HEK293 (cell line): ENCODE data around the gene NDFIP2.

Source experiments
- CTCF ChIA-PET: fragments of 350-600 bp; formaldehyde crosslinking; extraction: SDS; loops from one replicate; lab custom pipeline; 2021; ENCODE audit warnings: antibody characterized with exemption; lab: Yijun Ruan, JAX
- POLR2A ChIA-PET: fragments of 300-600 bp; formaldehyde crosslinking; extraction: SDS; loops from one replicate; lab custom pipeline; 2020; ENCODE audit warnings: antibody characterized with exemption, inconsistent platforms; lab: Yijun Ruan, JAX
- H3K27ac ChIP-seq: fragments of 200-500 bp; sonication (Bioruptor generic); 2 replicates; pipeline ENCODE4 v1.5.1; 2014; ENCODE audit warnings: low read depth, low read length, control low read depth, inconsistent platforms; ENCODE audit errors: extremely low read depth
- H3K36me3 ChIP-seq, 2 experiments: fragments of 200-500 bp in 1 of 2; sonication (Bioruptor generic) in 1 of 2; 1 replicate in 1 of 2; 2 replicates in 1 of 2; pipeline ENCODE4 v1.5.1; 2014 to 2017; ENCODE audit warnings: inconsistent platforms in 2 of 2, low read length in 2 of 2; ENCODE audit not compliant: control insufficient read depth in 2 of 2, insufficient read depth in 1 of 2
- H3K4me1 ChIP-seq: fragments of 200-500 bp; sonication (Bioruptor generic); 2 replicates; pipeline ENCODE4 v1.5.1; 2014; ENCODE audit warnings: mild to moderate bottlenecking, low read length, inconsistent platforms; ENCODE audit not compliant: control insufficient read depth, insufficient read depth
- H3K4me3 ChIP-seq: 2 replicates; pipeline ENCODE4 v1.5.1; 2011; ENCODE audit warnings: low read depth, mild to moderate bottlenecking, control low read depth, low read length, moderate library complexity
- H3K9me3 ChIP-seq: fragments of 200-500 bp; sonication (Bioruptor generic); 2 replicates; pipeline ENCODE4 v1.5.1; 2014; ENCODE audit warnings: low read depth, low read length, inconsistent platforms; ENCODE audit not compliant: control insufficient read depth, insufficient read depth
- EGR2 ChIP-seq: fragments of 450-650 bp; formaldehyde crosslinking; IDR thresholded peaks from 2 replicates; pipeline ENCODE4 v1.5.1; 2016; ENCODE audit warnings: low read depth, missing biosample characterization, missing genetic modification characterization
- HOXA7 ChIP-seq: sonication (generic); formaldehyde crosslinking; IDR thresholded peaks from 2 replicates; pipeline ENCODE4 v1.8.1; 2022; ENCODE audit warnings: missing genetic modification reagents, borderline replicate concordance
- KLF8 ChIP-seq: fragments of 450-650 bp; formaldehyde crosslinking; IDR thresholded peaks from 2 replicates; pipeline ENCODE4 v1.5.1; 2016; ENCODE audit warnings: missing biosample characterization, missing genetic modification characterization
- KLF9 ChIP-seq: fragments of 450-650 bp; formaldehyde crosslinking; IDR thresholded peaks from 2 replicates; pipeline ENCODE4 v1.5.1; 2016; ENCODE audit warnings: missing biosample characterization, missing genetic modification characterization, low read depth
- PBX3 ChIP-seq: sonication (generic); formaldehyde crosslinking; IDR thresholded peaks from 2 replicates; pipeline ENCODE4 v1.8.1; 2022; ENCODE audit warnings: mild to moderate bottlenecking, moderate library complexity, missing genetic modification reagents
- PRDM10 ChIP-seq: fragments of 450-650 bp; formaldehyde crosslinking; IDR thresholded peaks from 2 replicates; pipeline ENCODE4 v1.5.1; 2016; ENCODE audit warnings: missing biosample characterization, missing genetic modification characterization
- PRDM4 ChIP-seq: fragments of 450-650 bp; formaldehyde crosslinking; IDR thresholded peaks from 2 replicates; pipeline ENCODE4 v1.5.1; 2017; ENCODE audit warnings: missing biosample characterization, missing genetic modification characterization
- SETDB1 ChIP-seq: IDR thresholded peaks from one replicate; pipeline ENCODE4 v1.6.1; 2017; ENCODE audit warnings: mild to moderate bottlenecking, low read length, moderate library complexity, mixed read lengths; ENCODE audit not compliant: insufficient read length
- SP2 ChIP-seq: fragments of 450-650 bp; formaldehyde crosslinking; IDR thresholded peaks from 2 replicates; pipeline ENCODE4 v1.5.1; 2016; ENCODE audit warnings: missing biosample characterization, missing genetic modification characterization
- ZFHX2 ChIP-seq: fragments of 450-650 bp; formaldehyde crosslinking; conservative IDR thresholded peaks from 2 replicates; pipeline ENCODE4 v1.5.1; 2016; ENCODE audit warnings: missing biosample characterization, missing genetic modification characterization
- ZNF121 ChIP-seq: fragments of 450-650 bp; formaldehyde crosslinking; IDR thresholded peaks from 2 replicates; pipeline ENCODE4 v1.5.1; 2016; ENCODE audit warnings: missing biosample characterization, missing genetic modification characterization
- ZNF138 ChIP-seq: fragments of 450-650 bp; formaldehyde crosslinking; IDR thresholded peaks from 2 replicates; pipeline ENCODE4 v1.5.1; 2016; ENCODE audit warnings: missing biosample characterization, missing genetic modification characterization, borderline replicate concordance
- ZNF148 ChIP-seq: fragments of 450-650 bp; formaldehyde crosslinking; IDR thresholded peaks from 2 replicates; pipeline ENCODE4 v1.5.0; 2017; ENCODE audit warnings: missing biosample characterization, missing genetic modification characterization, borderline replicate concordance
- ZNF174 ChIP-seq: fragments of 450-650 bp; formaldehyde crosslinking; IDR thresholded peaks from 2 replicates; pipeline ENCODE4 v1.5.0; 2017; ENCODE audit warnings: missing biosample characterization, mild to moderate bottlenecking, missing genetic modification characterization
- ZNF24 ChIP-seq: fragments of 450-650 bp; formaldehyde crosslinking; IDR thresholded peaks from 2 replicates; pipeline ENCODE4 v1.5.1; 2016; ENCODE audit warnings: missing biosample characterization, missing genetic modification characterization
- ZNF248 ChIP-seq: fragments of 450-650 bp; formaldehyde crosslinking; IDR thresholded peaks from 2 replicates; pipeline ENCODE4 v1.5.1; 2017; ENCODE audit warnings: missing biosample characterization, missing genetic modification characterization
- ZNF302 ChIP-seq: fragments of 450-650 bp; formaldehyde crosslinking; IDR thresholded peaks from 2 replicates; pipeline ENCODE4 v1.5.1; 2016; ENCODE audit warnings: missing biosample characterization, missing genetic modification characterization, low read depth
- ZNF394 ChIP-seq: fragments of 450-650 bp; formaldehyde crosslinking; IDR thresholded peaks from 2 replicates; pipeline ENCODE4 v1.5.1; 2016; ENCODE audit warnings: missing biosample characterization, missing genetic modification characterization, mild to moderate bottlenecking, moderate library complexity, borderline replicate concordance
- ZNF426 ChIP-seq: fragments of 450-650 bp; formaldehyde crosslinking; IDR thresholded peaks from 2 replicates; pipeline ENCODE4 v1.5.1; 2017; ENCODE audit warnings: missing biosample characterization, missing genetic modification characterization, mild to moderate bottlenecking, inconsistent platforms, moderate library complexity
- ZNF707 ChIP-seq: fragments of 450-650 bp; formaldehyde crosslinking; IDR thresholded peaks from 2 replicates; pipeline ENCODE4 v1.5.1; 2016; ENCODE audit warnings: missing biosample characterization, missing genetic modification characterization
- ZNF76 ChIP-seq: fragments of 450-650 bp; formaldehyde crosslinking; IDR thresholded peaks from 2 replicates; pipeline ENCODE4; 2016; ENCODE audit warnings: low read depth, missing biosample characterization, missing genetic modification characterization, borderline replicate concordance
- ZNF830 ChIP-seq: fragments of 450-650 bp; IDR thresholded peaks from 2 replicates; pipeline ENCODE4 v1.5.0; 2018; ENCODE audit warnings: missing biosample characterization, missing genetic modification characterization, low read depth, mild to moderate bottlenecking, moderate library complexity
- ZSCAN30 ChIP-seq: fragments of 450-650 bp; IDR thresholded peaks from 2 replicates; pipeline ENCODE4 v1.5.1; 2018; ENCODE audit warnings: missing biosample characterization, mild to moderate bottlenecking, missing genetic modification characterization, moderate library complexity

NDFIP2 gene

DNA sequence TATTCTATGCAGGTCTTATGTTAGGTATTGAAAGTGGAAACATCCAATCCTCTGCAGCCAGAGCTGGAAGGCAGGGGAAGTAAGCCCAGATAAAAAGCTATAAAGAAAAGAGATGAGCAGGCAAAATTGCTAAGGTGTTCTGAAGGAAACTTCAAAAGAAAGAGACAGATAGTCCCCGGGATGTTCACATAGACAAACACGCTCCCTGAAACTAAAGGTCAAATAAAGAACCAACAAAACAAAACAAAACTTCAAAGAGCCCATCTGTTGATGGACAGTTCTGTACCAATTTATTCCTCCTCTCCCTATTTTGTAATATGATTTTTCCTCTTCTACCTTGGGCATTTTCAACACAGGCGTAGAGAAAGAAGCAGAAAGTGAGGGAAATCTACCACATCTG is 11.3 kb upstream of the NDFIP2 start:
- no peak overlapping the region for H3K4me3 ChIP-seq
- no peak overlapping the region for H3K27ac ChIP-seq
- no peaks in the 10 kb centered on the region for H3K9me3 ChIP-seq
- POLR2A ChIA-PET = no interaction called here
- H3K36me3 ChIP-seq = no peaks in the 10 kb centered on the region
- TF ChIP-seq KLF9 (tag by site-specific recombination) = no peak
- TF ChIP-seq SETDB1 = no peak
- TF ChIP-seq ZNF707 = no peak
- no peak for TF ChIP-seq HOXA7 (CRISPR knock-in tag)
- CTCF ChIA-PET = interaction anchor here (0.9 kb wide), 1 partner anchor 8 kb away, joined by 3 read pairs; no protein-coding TSS in a partner anchor
- no peaks in the 10 kb centered on the region for H3K4me1 ChIP-seq

- H3K27ac ChIP-seq = no peak overlapping the region
- H3K9me3 ChIP-seq = no peaks in the 10 kb centered on the region
- no peak for TF ChIP-seq ZNF426 (tag by site-specific recombination)
- no peak for TF ChIP-seq ZNF830 (tag by site-specific recombination)
- TF ChIP-seq ZFHX2 (tag by site-specific recombination) = no peak
- no peak for TF ChIP-seq ZNF148 (tag by site-specific recombination)
- no peak for TF ChIP-seq ZNF121 (tag by site-specific recombination)
- no peak for TF ChIP-seq KLF8 (tag by site-specific recombination)
- TF ChIP-seq ZNF76 = no peak
- no peak for TF ChIP-seq SP2 (tag by site-specific recombination)
- no peak for TF ChIP-seq ZNF174 (tag by site-specific recombination)
- no peak for TF ChIP-seq ZNF302 (tag by site-specific recombination)
- no peak for TF ChIP-seq ZSCAN30 (tag by site-specific recombination)
- no peak overlapping the region for H3K4me3 ChIP-seq
- no peaks in the 10 kb centered on the region for H3K4me1 ChIP-seq
- CTCF ChIA-PET = no interaction called here
- H3K36me3 ChIP-seq = no peaks in the 10 kb centered on the region
- POLR2A ChIA-PET = no interaction called here
These were observed 10.3 kb upstream of the NDFIP2 start for GRCh38 chr13:79470666-79471065.

DNA sequence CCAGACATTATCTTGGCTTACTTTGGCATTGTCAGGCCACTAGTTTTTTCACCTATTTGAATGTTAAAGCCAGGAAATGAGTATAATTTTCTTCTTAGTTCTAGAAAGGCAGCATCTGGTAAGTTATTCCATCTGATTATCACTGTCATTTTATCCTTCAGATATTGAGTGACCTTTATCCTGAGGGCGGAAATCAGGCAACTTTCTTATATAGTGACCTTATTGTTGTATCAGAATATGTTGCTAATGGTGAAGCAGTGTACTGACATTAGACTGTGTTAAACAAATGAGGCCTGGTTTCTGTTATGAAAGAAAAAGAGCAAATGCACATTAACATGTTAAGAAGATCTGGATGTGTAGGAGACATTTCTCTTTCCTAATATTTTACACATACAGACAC is 5.4 kb upstream of the NDFIP2 start:
- no peaks in the 10 kb centered on the region for H3K36me3 ChIP-seq
- CTCF ChIA-PET = no interaction called here
- TF ChIP-seq ZNF24 (tag by site-specific recombination) (no peak), PBX3 (CRISPR knock-in tag) (no peak), ZNF138 (tag by site-specific recombination) (no peak), ZNF248 (tag by site-specific recombination) (no peak), EGR2 (tag by site-specific recombination) (no peak), KLF8 (tag by site-specific recombination) (no peak), PRDM10 (tag by site-specific recombination) (no peak), ZNF394 (no peak), HOXA7 (CRISPR knock-in tag) (no peak), PRDM4 (tag by site-specific recombination) (no peak)

More for the DNA sequence above, 5.4 kb upstream of the NDFIP2 start:
- Histone ChIP-seq H3K27ac (no peak overlapping the region), H3K4me1 (no peaks in the 10 kb centered on the region), H3K9me3 (no peaks in the 10 kb centered on the region), H3K4me3 (no peak overlapping the region)
- POLR2A ChIA-PET = no interaction called here
